NT2/D1 (cell line): ENCODE data around the gene SOS2.

Experiments
- DNase-seq: peaks from one replicate; pipeline ENCODE4 v3.0.0-alpha.2; 2011; ENCODE audit warnings: low read depth, low spot score
- H3K27me3 ChIP-seq: 2 replicates; pipeline ENCODE4 v1.6.0; 2011; ENCODE audit warnings: mild to moderate bottlenecking; ENCODE audit not compliant: insufficient read length, insufficient read depth
- H3K36me3 ChIP-seq: 2 replicates; pipeline ENCODE4 v1.6.1; 2011; ENCODE audit warnings: mild to moderate bottlenecking, low read length, mixed read lengths; ENCODE audit not compliant: insufficient read depth, insufficient read length
- H3K4me1 ChIP-seq: 2 replicates; pipeline ENCODE4 v1.5.1; 2011; ENCODE audit not compliant: insufficient read depth, insufficient read length
- H3K4me3 ChIP-seq: 2 replicates; pipeline ENCODE4 v1.5.1; 2011; ENCODE audit warnings: low read depth; ENCODE audit not compliant: insufficient read length
- H3K9ac ChIP-seq: 2 replicates; pipeline ENCODE4 v1.6.0; 2011; ENCODE audit warnings: low read depth; ENCODE audit not compliant: insufficient read length
- H3K9me3 ChIP-seq: 2 replicates; pipeline ENCODE4 v1.5.1; 2011; ENCODE audit warnings: mild to moderate bottlenecking, low read length; ENCODE audit not compliant: insufficient read depth
- SUZ12 ChIP-seq: IDR thresholded peaks from 2 replicates; pipeline ENCODE4 v1.6.1; 2011; ENCODE audit not compliant: insufficient read length, insufficient read depth; ENCODE audit errors: extremely low read depth
- YY1 ChIP-seq: IDR thresholded peaks from 2 replicates; pipeline ENCODE4 v1.6.1; 2011; ENCODE audit not compliant: insufficient read length, insufficient read depth
- ZNF274 ChIP-seq: IDR thresholded peaks from 2 replicates; pipeline ENCODE4 v1.6.1; 2011; ENCODE audit warnings: mild to moderate bottlenecking, low read depth, low read length

SOS2 gene

GRCh38 chr14:50156111-50156510, 75.3 kb downstream of the SOS2 start:
- H3K36me3 ChIP-seq = peaks cover 7% of the 10 kb centered on the region
- no peak overlapping the region for H3K4me3 ChIP-seq
- H3K9me3 ChIP-seq = no peaks in the 10 kb centered on the region
- no peak overlapping the region for H3K9ac ChIP-seq
- no peaks in the 10 kb centered on the region for H3K4me1 ChIP-seq
- no peak for DNase-seq
- TF ChIP-seq YY1 (no peak), SUZ12 (no peak), ZNF274 (no peak)
- H3K27me3 ChIP-seq = no peaks in the 10 kb centered on the region

- H3K27me3 ChIP-seq = no peaks in the 10 kb centered on the region
- TF ChIP-seq YY1 = no peak
- no peak for TF ChIP-seq SUZ12
- TF ChIP-seq ZNF274 = no peak
- no peaks in the 10 kb centered on the region for H3K36me3 ChIP-seq
- no peaks in the 10 kb centered on the region for H3K9me3 ChIP-seq
- DNase-seq = no peak
- H3K9ac ChIP-seq = no peak overlapping the region
- H3K4me1 ChIP-seq = no peaks in the 10 kb centered on the region
- no peak overlapping the region for H3K4me3 ChIP-seq
Measured at GRCh38 chr14:50148799-50149198, 82.6 kb downstream of the SOS2 start.

GRCh38 chr14:50139192-50139591, 92.2 kb downstream of the SOS2 start:
- TF ChIP-seq ZNF274 (no peak), SUZ12 (no peak), YY1 (no peak)
- no peak overlapping the region for H3K4me3 ChIP-seq
- H3K4me1 ChIP-seq = no peaks in the 10 kb centered on the region
- no peaks in the 10 kb centered on the region for H3K36me3 ChIP-seq
- H3K9ac ChIP-seq = no peak overlapping the region
- H3K27me3 ChIP-seq = no peaks in the 10 kb centered on the region
- no peaks in the 10 kb centered on the region for H3K9me3 ChIP-seq
- peak; percentile 33 for DNase-seq

- TF ChIP-seq YY1 (no peak), ZNF274 (no peak), SUZ12 (no peak)
- no peak for DNase-seq
- H3K9me3 ChIP-seq = no peaks in the 10 kb centered on the region
- H3K4me3 ChIP-seq = no peak overlapping the region
- peaks cover 5% of the 10 kb centered on the region for H3K36me3 ChIP-seq
- H3K9ac ChIP-seq = no peak overlapping the region
- no peaks in the 10 kb centered on the region for H3K27me3 ChIP-seq
- H3K4me1 ChIP-seq = no peaks in the 10 kb centered on the region
Measured at GRCh38 chr14:50127802-50128201, 103.6 kb downstream of the SOS2 start.

GRCh38 chr14:50123062-50123461, 108.3 kb downstream of the SOS2 start:
- DNase-seq = no peak
- Histone ChIP-seq H3K27me3 (no peaks in the 10 kb centered on the region), H3K4me1 (no peaks in the 10 kb centered on the region), H3K4me3 (no peak overlapping the region), H3K36me3 (peaks cover 4% of the 10 kb centered on the region), H3K9me3 (no peaks in the 10 kb centered on the region), H3K9ac (no peak overlapping the region)
- TF ChIP-seq ZNF274 = no peak
- no peak for TF ChIP-seq SUZ12
- TF ChIP-seq YY1 = no peak

- H3K9ac ChIP-seq = no peak overlapping the region
- no peak for TF ChIP-seq ZNF274
- TF ChIP-seq SUZ12 = no peak
- no peak for TF ChIP-seq YY1
- no peaks in the 10 kb centered on the region for H3K27me3 ChIP-seq
- no peaks in the 10 kb centered on the region for H3K4me1 ChIP-seq
- peaks cover 4% of the 10 kb centered on the region for H3K36me3 ChIP-seq
- H3K4me3 ChIP-seq = no peak overlapping the region
- no peaks in the 10 kb centered on the region for H3K9me3 ChIP-seq
- no peak for DNase-seq
Measured at GRCh38 chr14:50122291-50122690, 109.1 kb downstream of the SOS2 start.

- H3K4me3 ChIP-seq = no peak overlapping the region
- no peaks in the 10 kb centered on the region for H3K9me3 ChIP-seq
- no peak for DNase-seq
- H3K4me1 ChIP-seq = no peaks in the 10 kb centered on the region
- TF ChIP-seq YY1 (no peak), ZNF274 (no peak), SUZ12 (no peak)
- peaks cover 4% of the 10 kb centered on the region for H3K36me3 ChIP-seq
- no peak overlapping the region for H3K9ac ChIP-seq
- no peaks in the 10 kb centered on the region for H3K27me3 ChIP-seq
Measured at GRCh38 chr14:50121486-50121885, 109.9 kb downstream of the SOS2 start.
